HepG2 (cell line): ENCODE measurements around the gene OR1M1. TPM values are rescaled to one million over a fixed set of nuclear protein-coding genes. Genes with fewer than 3 reads are reported as not detected.

Experiments
- ARNTL ChIP-seq: sonication (generic); formaldehyde crosslinking; IDR thresholded peaks from 2 replicates; pipeline ENCODE4 v1.4.0; 2020; ENCODE audit warnings: mild to moderate bottlenecking, missing genetic modification reagents
- CEBPG ChIP-seq: IDR thresholded peaks from 2 replicates; pipeline ENCODE4 v1.6.1; 2016
- DNMT3B ChIP-seq: conservative IDR thresholded peaks from 2 replicates; pipeline ENCODE4 v1.6.1; 2016; ENCODE audit warnings: missing biosample characterization, control low read depth
- MAFG ChIP-seq: sonication (generic); formaldehyde crosslinking; IDR thresholded peaks from 2 replicates; pipeline ENCODE4 v1.5.1; 2020; ENCODE audit warnings: mild to moderate bottlenecking, missing genetic modification reagents
- NCOA1 ChIP-seq: sonication (generic); formaldehyde crosslinking; IDR thresholded peaks from 2 replicates; pipeline ENCODE4 v1.9.0; 2021; ENCODE audit warnings: missing genetic modification reagents
- NFIC ChIP-seq: IDR thresholded peaks from 2 replicates; pipeline ENCODE4 v1.6.1; 2012; ENCODE audit warnings: mild to moderate bottlenecking, low read length, inconsistent platforms
- NR2F6 ChIP-seq, 2 experiments: IDR thresholded peaks; 2 replicates each; pipeline ENCODE4 v1.6.1; 2016; ENCODE audit warnings: antibody characterized with exemption in 1 of 2, mild to moderate bottlenecking in 1 of 2
- STAG1 ChIP-seq: sonication (generic); formaldehyde crosslinking; IDR thresholded peaks from 2 replicates; pipeline ENCODE4 v1.4.0; 2020; ENCODE audit warnings: missing genetic modification reagents
- SUZ12 ChIP-seq: fragments of 150-350 bp; IDR thresholded peaks from 2 replicates; pipeline ENCODE4 v1.6.1; 2014; ENCODE audit warnings: low read depth, low read length
- TAF15 ChIP-seq: fragments of 200-400 bp; formaldehyde crosslinking; IDR thresholded peaks from one replicate; pipeline ENCODE4 v1.6.1; 2018; ENCODE audit warnings: mild to moderate bottlenecking, low read depth, low read length; ENCODE audit not compliant: poor library complexity, severe bottlenecking
- ZBED4 ChIP-seq: sonication (generic); formaldehyde crosslinking; IDR thresholded peaks from 2 replicates; pipeline ENCODE4 v1.4.0; 2020; ENCODE audit warnings: missing genetic modification reagents, borderline replicate concordance
- ZEB1 ChIP-seq: IDR thresholded peaks from 2 replicates; pipeline ENCODE4 v1.6.1; 2012; ENCODE audit warnings: mild to moderate bottlenecking, low read depth, inconsistent platforms; ENCODE audit not compliant: insufficient replicate concordance
- ZFP91 ChIP-seq: sonication (generic); formaldehyde crosslinking; IDR thresholded peaks from 2 replicates; pipeline ENCODE4 v1.9.0; 2022; ENCODE audit warnings: missing genetic modification reagents, mild to moderate bottlenecking, borderline replicate concordance
- ZNF350 ChIP-seq: sonication (generic); formaldehyde crosslinking; IDR thresholded peaks from 2 replicates; pipeline ENCODE4 v1.4.0; 2020; ENCODE audit warnings: mild to moderate bottlenecking, low read depth, missing genetic modification reagents, borderline replicate concordance
- ZNF770 ChIP-seq: sonication (generic); formaldehyde crosslinking; IDR thresholded peaks from 2 replicates; pipeline ENCODE4 v1.5.0; 2020; ENCODE audit warnings: mild to moderate bottlenecking, missing genetic modification reagents
- ZNF780A ChIP-seq: sonication (generic); formaldehyde crosslinking; IDR thresholded peaks from 2 replicates; pipeline ENCODE4 v1.8.0; 2022; ENCODE audit warnings: mild to moderate bottlenecking, missing genetic modification reagents, moderate library complexity
- polyA plus RNA-seq, 8 experiments: library from polyadenylated mRNA; depleted of rRNA in 3 of 8; stranded (reverse) in 7 of 8; unstranded in 1 of 8; fragments of >200 nt; fragmentation: Illumina TruSeq in 4 of 8; extraction: Trizol in 4 of 8; gene quantifications; 2 replicates each; pipeline versions ENCODE4 v1.2.1 to v1.2.3, GENCODE V29; 2011 to 2016; ENCODE audit warnings: low read depth in 4 of 8, missing spikeins in 1 of 8, mixed read lengths in 1 of 8; ENCODE audit not compliant: insufficient read depth in 1 of 8
- total RNA-seq, 5 experiments: library from RNA; depleted of rRNA; stranded (reverse); fragments of >200 nt; fragmentation: Illumina TruSeq; extraction: Trizol; gene quantifications; 2 replicates each; pipeline ENCODE4 v1.2.3, GENCODE V29; 2016; ENCODE audit warnings: low read depth in 1 of 5
- TF ChIP-seq, protein P1 (sequence below): sonication (generic); formaldehyde crosslinking; IDR thresholded peaks from 2 replicates; pipeline ENCODE4 v1.4.0; 2020; ENCODE audit warnings: missing genetic modification reagents; ENCODE audit errors: not compliant biosample characterization
- TF ChIP-seq, protein P2 (sequence below): IDR thresholded peaks from 2 replicates; pipeline ENCODE4 v1.6.1; 2018; ENCODE audit warnings: missing genetic modification reagents, mild to moderate bottlenecking, missing compliant biosample characterization

OR1M1 gene
- total and polyA plus RNA-seq, 2 of the 13 experiments (the other 11 are each of a cell fraction or from before 2014, with no cell fraction given), result not detected

GRCh38 chr19:9140159-9140874 is 53.5 kb downstream of the OR1M1 start, which contains the start of gene ZNF317 (continued):
- TF ChIP-seq ZBED4 (CRISPR knock-in tag) (no peak), ZNF350 (CRISPR knock-in tag) (peak; percentile 90; the same call in 1 of the 2 replicates), ZNF780A (CRISPR knock-in tag) (no peak), CEBPG (CRISPR knock-in tag) (no peak), MAFG (CRISPR knock-in tag) (no peak), ARNTL (CRISPR knock-in tag) (peak; percentile 40), ZNF770 (CRISPR knock-in tag) (no peak), STAG1 (CRISPR knock-in tag) (no peak), DNMT3B (CRISPR knock-in tag) (no peak), NFIC (no peak), TAF15 (no peak), ZFP91 (CRISPR knock-in tag) (peak; percentile 73; the same call in 1 of the 2 replicates), NR2F6 (IDR thresholded peaks at IDR 0.05) (peak; percentile 56; the same call in 1 of the 2 replicates), NR2F6 (CRISPR knock-in tag; IDR thresholded peaks at IDR 0.05) (peak; percentile 40; the same call in 1 of the 2 replicates), NCOA1 (CRISPR knock-in tag) (no peak), ZEB1 (no peak), SUZ12 (peak; percentile 79)
- TF ChIP-seq, protein P1, sequence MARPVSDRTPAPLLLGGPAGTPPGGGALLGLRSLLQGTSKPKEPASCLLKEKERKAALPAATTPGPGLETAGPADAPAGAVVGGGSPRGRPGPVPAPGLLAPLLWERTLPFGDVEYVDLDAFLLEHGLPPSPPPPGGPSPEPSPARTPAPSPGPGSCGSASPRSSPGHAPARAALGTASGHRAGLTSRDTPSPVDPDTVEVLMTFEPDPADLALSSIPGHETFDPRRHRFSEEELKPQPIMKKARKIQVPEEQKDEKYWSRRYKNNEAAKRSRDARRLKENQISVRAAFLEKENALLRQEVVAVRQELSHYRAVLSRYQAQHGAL (CRISPR knock-in tag), result no peak
- TF ChIP-seq, protein P2, sequence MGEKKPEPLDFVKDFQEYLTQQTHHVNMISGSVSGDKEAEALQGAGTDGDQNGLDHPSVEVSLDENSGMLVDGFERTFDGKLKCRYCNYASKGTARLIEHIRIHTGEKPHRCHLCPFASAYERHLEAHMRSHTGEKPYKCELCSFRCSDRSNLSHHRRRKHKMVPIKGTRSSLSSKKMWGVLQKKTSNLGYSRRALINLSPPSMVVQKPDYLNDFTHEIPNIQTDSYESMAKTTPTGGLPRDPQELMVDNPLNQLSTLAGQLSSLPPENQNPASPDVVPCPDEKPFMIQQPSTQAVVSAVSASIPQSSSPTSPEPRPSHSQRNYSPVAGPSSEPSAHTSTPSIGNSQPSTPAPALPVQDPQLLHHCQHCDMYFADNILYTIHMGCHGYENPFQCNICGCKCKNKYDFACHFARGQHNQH, result peak; percentile 73; the same call in 1 of the 2 replicates
